ENCODE measurements around the gene LIMS2.

Gene LIMS2

DNA sequence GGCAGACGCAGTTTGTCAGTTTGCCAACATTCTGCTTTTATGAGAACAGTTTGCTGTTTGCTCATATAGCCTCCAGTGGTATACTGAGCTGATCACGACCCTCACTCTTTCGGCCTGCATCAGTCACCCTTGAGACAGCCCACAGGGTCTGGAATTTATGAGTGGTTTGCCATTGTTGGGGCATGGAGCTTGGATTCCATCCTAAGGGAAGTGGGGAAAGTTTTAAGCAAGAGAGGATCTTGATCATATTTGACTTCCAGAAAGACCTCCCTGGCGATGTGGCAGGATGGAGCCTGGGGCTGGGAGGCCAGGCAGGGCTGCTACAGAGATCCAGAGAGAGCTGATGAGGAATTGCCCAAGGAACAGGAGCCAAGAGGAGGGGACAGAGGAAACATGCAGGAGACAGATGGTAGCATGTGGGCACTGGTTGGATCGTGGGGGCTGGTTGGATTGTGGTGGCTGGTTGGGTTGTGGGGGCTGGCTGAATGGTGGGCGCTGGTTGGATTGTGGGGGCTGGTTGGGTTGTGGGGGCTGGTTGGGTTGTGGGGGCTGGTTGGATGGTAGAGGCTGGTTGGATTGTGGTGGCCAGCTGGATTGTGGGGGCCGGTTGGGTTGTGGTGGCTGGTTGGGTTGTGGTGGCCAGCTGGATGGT is 56.7 kb downstream of the LIMS2 start:
- TF ChIP-seq CTCF (IDR thresholded peaks at IDR 0.05): no peak

GRCh38 chr2:127615511-127616166 is 59.7 kb downstream of the LIMS2 start:
- TF ChIP-seq CTCF (IDR thresholded peaks at IDR 0.05): no peak

DNA sequence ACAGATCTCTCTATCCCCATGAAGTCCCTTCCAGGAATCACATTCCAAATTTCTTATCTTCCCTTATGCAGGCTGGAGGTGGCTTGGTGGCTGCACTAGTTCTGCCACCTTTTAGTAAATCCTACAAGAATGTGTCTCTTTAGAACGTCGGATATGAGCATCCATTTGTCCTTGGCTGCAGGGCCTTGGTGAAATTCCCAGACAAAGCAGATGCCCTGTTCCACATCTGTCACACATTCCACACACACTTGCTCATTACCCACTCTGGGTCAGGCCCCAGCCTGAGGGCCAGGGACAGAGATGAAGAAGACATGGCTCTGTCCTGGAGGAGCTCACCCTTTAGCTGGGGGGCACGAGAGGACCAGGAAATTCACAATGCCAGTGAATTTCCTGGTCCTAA is 60.6 kb downstream of the LIMS2 start:
- TF ChIP-seq CTCF (IDR thresholded peaks at IDR 0.05): no peak

DNA sequence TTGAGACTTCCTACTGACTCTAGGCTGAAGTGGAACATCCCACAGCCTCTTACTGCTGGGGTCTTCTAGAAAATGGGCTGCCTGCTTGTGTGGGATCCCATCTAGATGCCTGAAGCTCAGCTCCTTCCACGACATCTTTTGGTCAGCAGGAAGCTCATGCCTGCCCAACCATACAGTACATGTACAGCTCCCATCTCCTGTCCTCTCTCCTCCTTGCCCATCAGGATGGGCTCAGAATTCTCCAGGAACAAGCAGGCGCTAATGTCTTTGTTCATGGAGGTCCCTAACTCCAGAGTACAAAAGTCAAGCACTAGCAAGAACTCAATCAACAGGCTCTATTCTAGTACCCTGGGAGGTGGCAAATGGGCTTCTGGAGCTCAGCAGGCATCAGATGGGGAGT is 61.1 kb downstream of the LIMS2 start:
- no peak for TF ChIP-seq CTCF (IDR thresholded peaks at IDR 0.05)

GRCh38 chr2:127612111-127612822 is 63.1 kb downstream of the LIMS2 start:
- TF ChIP-seq CTCF (IDR thresholded peaks at IDR 0.05): no peak

DNA sequence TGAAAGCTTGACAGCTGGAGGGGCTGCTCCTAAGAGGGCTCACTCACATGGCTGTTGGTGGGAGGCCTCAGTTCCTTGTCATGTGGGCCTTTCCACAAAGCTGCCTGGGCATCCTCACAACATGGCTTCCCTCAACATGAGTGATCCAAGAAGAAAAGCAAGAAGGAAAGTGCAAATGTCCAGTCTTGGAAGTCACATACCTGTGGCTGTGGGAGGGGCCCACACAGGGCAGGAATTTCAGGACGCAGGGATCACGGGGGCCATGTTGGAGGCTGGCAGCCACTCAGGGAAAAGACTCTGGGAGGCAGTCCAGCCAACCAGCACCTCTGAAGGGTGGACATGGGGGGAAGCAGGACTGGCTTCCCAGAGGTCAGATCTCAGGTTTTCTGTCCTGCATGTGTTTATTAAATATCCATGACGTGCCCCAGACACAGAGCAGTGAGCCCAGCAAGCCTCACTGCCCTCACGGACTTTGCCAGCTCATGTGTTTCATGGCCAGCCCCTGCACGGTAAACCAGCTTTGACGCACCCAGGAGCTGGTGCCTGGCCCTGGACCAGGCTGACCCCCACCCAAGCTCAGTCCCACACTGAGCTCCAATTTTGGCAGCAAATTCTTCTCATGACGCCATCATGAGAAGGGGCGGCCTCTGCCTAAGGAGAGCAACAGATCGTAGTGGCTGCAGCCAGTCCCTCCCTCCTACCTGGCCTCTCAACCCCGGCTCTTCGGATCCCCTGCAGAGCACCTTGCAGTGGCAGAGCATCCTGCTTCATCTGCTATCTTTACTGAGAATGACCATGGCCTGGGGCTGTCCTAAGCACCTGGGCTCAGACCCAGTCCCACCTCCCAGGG is 64.0 kb downstream of the LIMS2 start:
- no peak for TF ChIP-seq CTCF (IDR thresholded peaks at IDR 0.05)

GRCh38 chr2:127610561-127610960 is 64.8 kb downstream of the LIMS2 start:
- TF ChIP-seq CTCF (IDR thresholded peaks at IDR 0.05): no peak
